Mucosa of descending colon (tissue), 3 donors: Measurements from ENCODE around the gene MUC4. TPM values are rescaled to one million over a fixed set of nuclear protein-coding genes. Genes with fewer than 3 reads are reported as not detected.

ENCODE experiments used
- ATAC-seq: fragments of 200-7000 bp; cut with Tn5 transposase; one replicate; pipeline ENCODE4 v1.9.1; 2020; ENCODE audit warnings: mild to moderate bottlenecking, moderate library complexity
- DNase-seq, 3 donors: peaks; one replicate each; pipeline ENCODE4 v3.0.0-alpha.2; 2020
- H3K36me3 ChIP-seq: fragments of 200-600 bp; one replicate; pipeline ENCODE4 v1.8.0; 2021; ENCODE audit warnings: low read depth, mild to moderate bottlenecking
- H3K4me1 ChIP-seq: fragments of 200-600 bp; one replicate; pipeline ENCODE4 v1.8.0; 2021; ENCODE audit warnings: low read depth, mild to moderate bottlenecking
- H3K4me3 ChIP-seq: fragments of 200-600 bp; one replicate; pipeline ENCODE4 v1.8.0; 2021; ENCODE audit warnings: mild to moderate bottlenecking
- H3K9me3 ChIP-seq: fragments of 200-600 bp; one replicate; pipeline ENCODE4 v1.8.0; 2021; ENCODE audit warnings: mild to moderate bottlenecking
- intact Hi-C, 2 donors: fragments of 100-400 bp; cut with DNase I in 1 of 2; cut with micrococcal nuclease in 1 of 2; formaldehyde crosslinking; loops; one replicate each; pipeline versions ENCODE4 v1.11.0 to v1.11.1; 2022; cut with DNase I, micrococcal nuclease
- total RNA-seq, 3 donors: library from RNA; stranded (reverse); fragmentation: NEBNext Ultra II Directional in 2 of 3; extraction: Animal tissue kit (Norgen Biotek cat#: 25700) in 2 of 3; gene quantifications; one replicate each; pipeline versions ENCODE4 v1.2.1 to v1.2.4, GENCODE V29; 2021 to 2023
- TF ChIP-seq, protein P1 (sequence below): fragments of 200-600 bp; IDR thresholded peaks from one replicate; pipeline ENCODE4 v1.8.0; 2022; ENCODE audit warnings: antibody characterized with exemption, mild to moderate bottlenecking
- donor health status: DM: no; HTN: no; CAD: no; lungs with moderate emphysema.
- donor health status: DM: no; HTN: no; CAD: no.
- donor health status: DM: no; HTN: yes; CAD: no.

Gene MUC4
- total RNA-seq, 3 donors from 2014 or later: 170 to 415 (median 318) TPM

DNA sequence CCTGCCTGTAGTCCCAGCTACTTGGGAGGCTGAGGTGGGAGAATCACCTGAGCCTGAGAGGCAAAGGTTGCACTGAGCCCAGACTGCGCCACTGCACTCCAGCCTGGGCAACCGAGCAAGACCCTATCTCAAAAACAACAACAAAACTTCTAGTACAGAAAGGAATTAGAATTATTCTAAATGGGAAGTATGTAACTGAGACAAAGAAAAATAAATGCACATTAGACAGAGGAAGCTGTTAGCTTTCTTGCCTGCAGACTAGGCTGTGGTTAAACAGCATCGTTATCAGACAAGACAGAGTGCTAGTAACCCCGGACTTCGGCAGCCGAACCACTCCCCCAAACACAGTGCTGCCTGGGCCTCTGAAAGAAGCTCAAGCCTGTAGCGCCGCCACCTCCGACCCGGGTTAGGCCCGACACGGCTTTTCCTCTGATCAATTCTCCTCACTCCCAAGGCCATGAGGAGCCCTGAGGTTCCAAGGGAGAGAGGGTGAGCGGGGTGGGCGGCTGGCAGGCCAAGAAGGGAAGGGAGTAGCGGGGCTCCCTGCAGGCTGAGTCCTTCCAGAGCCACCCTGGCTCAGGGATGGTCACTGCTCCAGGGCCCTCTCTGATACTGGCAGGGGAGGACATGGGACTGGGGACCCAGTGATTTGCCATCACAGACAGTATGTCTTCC is 44.8 kb upstream of the MUC4 start:
- TF ChIP-seq, protein P1, sequence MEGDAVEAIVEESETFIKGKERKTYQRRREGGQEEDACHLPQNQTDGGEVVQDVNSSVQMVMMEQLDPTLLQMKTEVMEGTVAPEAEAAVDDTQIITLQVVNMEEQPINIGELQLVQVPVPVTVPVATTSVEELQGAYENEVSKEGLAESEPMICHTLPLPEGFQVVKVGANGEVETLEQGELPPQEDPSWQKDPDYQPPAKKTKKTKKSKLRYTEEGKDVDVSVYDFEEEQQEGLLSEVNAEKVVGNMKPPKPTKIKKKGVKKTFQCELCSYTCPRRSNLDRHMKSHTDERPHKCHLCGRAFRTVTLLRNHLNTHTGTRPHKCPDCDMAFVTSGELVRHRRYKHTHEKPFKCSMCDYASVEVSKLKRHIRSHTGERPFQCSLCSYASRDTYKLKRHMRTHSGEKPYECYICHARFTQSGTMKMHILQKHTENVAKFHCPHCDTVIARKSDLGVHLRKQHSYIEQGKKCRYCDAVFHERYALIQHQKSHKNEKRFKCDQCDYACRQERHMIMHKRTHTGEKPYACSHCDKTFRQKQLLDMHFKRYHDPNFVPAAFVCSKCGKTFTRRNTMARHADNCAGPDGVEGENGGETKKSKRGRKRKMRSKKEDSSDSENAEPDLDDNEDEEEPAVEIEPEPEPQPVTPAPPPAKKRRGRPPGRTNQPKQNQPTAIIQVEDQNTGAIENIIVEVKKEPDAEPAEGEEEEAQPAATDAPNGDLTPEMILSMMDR: no peak
- Histone ChIP-seq H3K36me3 (no peaks in the 10 kb centered on the region), H3K4me1 (no peaks in the 10 kb centered on the region), H3K9me3 (no peaks in the 10 kb centered on the region), H3K4me3 (no peak overlapping the region)
- peak in 1 of 3 donors; percentile 32 for DNase-seq
- no peak for ATAC-seq
- intact Hi-C loops: loop anchor here in 1 of 2 donors (5.0 kb wide), 1 partner anchor 61 kb away; no protein-coding TSS in a partner anchor

DNA sequence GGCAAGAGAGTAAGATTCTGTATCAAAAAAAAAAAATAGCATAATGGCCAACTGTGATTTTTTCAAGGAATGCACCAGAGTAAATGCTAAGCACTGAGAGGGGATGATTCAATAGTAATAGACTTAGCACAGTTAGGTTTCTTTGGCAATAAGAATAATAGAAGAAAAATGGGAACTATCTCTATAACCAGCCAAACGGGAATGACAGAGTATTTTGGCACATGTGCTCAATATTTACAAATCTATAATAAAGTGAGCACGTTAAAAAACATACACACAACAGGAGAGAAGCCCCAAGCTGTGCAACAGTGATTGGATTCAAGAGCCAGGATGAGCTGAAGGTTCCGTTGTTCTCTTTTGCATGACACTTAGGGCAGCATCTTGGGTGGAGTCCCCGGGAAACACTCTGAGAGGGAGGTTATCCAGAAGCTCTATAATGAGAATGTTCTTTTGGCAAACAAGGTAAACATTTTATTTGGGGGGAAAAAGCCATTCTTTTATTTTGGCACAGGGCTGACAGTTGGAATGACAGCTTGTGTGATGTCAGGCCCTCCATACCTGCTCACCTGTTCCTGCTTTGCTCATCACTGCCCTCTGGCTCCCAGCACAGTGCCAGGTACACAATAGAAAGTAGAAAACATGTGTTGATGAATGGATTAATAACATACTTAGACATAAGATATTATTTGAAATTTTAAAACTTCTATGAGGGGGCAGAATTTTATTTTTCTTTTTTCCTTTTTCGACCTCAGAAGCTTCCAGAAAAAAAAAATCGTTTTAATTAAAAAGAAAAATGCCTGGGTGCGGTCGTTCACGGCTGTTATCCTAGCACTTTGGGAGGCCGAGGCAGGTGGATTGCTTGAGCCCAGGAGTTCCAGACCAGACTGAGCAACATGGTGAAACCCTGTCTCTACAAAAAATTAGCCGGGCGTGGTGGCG is 44.0 kb upstream of the MUC4 start:
- Histone ChIP-seq H3K4me1 (no peaks in the 10 kb centered on the region), H3K36me3 (no peaks in the 10 kb centered on the region), H3K9me3 (no peaks in the 10 kb centered on the region), H3K4me3 (no peak overlapping the region)
- peak in 2 of 3 donors; percentile 19 to 54 for DNase-seq
- peak; percentile 50 for ATAC-seq
- TF ChIP-seq, protein P1: no peak
- intact Hi-C loops: loop anchor here (2.0 to 5.0 kb wide), 2 partner anchors 39 to 62 kb away; no protein-coding TSS in a partner anchor

DNA sequence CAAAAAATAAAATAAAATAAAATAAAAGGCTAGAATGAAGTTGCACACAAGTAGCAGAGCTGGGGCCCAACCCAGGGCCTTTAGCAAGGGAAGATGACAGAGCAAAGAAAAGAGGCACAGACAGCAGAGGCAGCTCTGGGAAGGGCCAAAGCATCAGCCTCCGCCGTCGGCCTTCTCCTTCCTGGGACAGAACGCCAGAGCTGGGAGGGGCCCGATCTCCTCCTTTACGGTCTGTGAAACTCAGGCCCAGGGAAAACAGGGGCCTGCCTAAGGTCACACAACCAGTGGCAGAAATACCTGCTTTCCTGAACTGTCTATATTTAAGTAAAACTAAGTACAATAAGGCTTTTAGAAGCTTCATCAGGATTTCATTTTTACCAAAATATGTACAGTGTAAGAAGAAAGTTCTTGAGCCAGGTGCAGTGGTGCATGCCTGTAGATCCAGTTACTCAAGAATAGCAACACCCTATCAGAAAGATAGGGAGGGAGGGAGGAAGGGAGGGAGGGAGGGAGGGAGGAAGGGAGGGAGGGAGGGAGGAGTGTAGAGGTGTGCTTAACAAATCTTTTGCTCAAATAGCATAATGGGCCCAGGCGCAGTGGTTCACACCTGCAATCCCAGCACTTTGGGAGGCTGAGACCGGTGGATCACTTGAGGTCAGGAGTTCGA is 43.0 kb upstream of the MUC4 start:
- no peak overlapping the region for H3K4me3 ChIP-seq
- DNase-seq (peak in 2 of 3 donors; percentile 44 to 55), ATAC-seq (peak; percentile 14)
- H3K9me3 ChIP-seq: no peaks in the 10 kb centered on the region
- TF ChIP-seq, protein P1: no peak
- no peaks in the 10 kb centered on the region for H3K4me1 ChIP-seq
- intact Hi-C loops: loop anchor here (2.0 to 5.0 kb wide), 2 partner anchors 40 to 63 kb away; no protein-coding TSS in a partner anchor
- H3K36me3 ChIP-seq: no peaks in the 10 kb centered on the region

DNA sequence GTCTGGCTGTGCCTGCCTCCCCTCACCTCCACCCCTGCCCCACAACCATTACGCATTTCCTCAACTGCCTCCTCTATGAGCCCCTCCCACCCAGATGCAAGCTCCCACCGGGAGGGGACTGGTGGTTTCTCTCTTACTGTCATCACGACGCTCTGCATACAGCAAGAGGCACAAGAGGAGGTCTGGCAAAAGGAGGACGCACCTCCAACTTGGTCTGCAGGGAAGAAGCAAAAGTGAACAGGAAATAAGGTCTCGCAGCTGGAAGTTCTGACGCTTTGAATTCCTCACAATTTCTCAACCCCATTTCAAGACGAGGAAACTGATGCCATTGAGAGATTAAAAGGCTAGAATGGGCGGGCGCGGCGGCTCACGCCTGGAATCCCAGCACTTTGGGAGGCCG is 42.3 kb upstream of the MUC4 start:
- no peaks in the 10 kb centered on the region for H3K36me3 ChIP-seq
- ATAC-seq: no peak
- TF ChIP-seq, protein P1: no peak
- no peak overlapping the region for H3K4me3 ChIP-seq
- peaks cover 3% of the 10 kb centered on the region for H3K4me1 ChIP-seq
- H3K9me3 ChIP-seq: no peaks in the 10 kb centered on the region
- no peak for DNase-seq
- intact Hi-C loops: loop anchor here in 1 of 2 donors (2.0 kb wide), 1 partner anchor 41 kb away; no protein-coding TSS in a partner anchor

DNA sequence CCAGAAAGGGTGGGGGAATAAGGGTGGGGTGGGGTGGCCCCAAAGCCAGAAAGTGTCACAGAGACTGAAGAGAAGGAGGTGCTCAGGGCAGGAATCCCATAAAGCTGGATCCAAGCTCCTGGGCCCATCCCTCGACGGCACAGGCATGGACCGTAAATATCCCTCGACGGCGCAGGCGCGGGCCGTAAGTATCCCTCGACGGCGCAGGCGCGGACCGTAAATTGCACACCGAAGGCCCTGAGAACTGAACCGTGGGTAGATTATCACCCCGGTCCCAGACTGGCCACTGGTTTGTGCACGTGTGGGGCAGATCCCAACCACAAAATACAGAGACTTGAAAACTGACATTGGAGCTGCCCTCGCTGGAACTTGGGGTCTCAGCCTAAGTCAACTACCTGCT is 41.3 kb upstream of the MUC4 start:
- TF ChIP-seq, protein P1: no peak
- no peaks in the 10 kb centered on the region for H3K9me3 ChIP-seq
- peaks cover 3% of the 10 kb centered on the region for H3K4me1 ChIP-seq
- intact Hi-C loops: no loop called here
- ATAC-seq: no peak
- H3K4me3 ChIP-seq: no peak overlapping the region
- no peaks in the 10 kb centered on the region for H3K36me3 ChIP-seq
- DNase-seq: peak in 1 of 3 donors; percentile 46
